GF-D8 (cell line): ENCODE data around the gene IGF2.

Experiments
- DNase-seq: peaks from one replicate; lab custom pipeline; 2025; lab: John Stamatoyannopoulos, UW

Gene IGF2

DNA sequence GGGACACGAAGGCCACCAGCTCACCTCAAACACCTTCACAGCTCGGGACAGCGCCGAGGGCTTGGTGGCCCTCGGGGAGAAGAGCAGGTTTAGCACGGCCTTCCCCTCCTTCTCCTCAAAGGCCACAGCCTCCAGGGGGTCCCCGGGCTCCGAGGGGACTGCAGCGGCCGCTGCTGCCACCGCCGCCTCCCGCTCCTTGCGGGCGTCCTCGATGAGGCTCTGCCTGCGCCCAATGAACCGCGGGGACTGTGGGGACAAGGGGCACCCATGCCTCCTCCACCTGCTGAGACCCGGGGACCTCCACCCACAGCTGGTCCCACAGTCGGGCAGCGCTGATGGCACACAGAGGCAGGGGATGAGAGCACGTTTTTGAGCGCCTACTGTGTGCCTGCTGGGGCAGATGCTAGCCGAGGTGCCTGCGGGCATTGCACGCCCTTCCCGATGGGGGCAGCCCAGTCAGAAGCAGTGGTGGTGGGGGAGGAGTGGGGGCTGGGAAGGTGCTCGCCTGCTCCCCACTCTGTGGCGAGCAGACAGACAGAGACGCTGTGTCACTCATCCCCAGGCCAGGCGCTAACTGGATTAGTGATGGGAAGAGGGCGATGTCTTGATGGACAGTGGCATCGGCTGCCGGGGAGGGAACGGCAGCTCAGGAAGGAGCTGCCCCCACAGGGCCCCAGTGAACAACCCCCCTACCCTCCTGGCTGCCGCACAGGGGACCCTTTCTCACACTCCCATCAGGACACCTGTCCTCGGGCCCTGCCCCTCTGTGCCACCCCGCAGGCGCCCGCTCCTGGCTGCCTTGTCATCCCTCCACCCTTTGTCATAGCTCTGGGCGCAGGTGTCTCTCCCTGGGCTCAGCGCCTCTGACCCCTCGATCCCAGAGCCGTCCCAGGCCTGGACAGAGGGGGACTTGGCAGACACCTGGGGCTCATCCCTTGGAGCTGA is 30.7 kb upstream of the IGF2 start:
- no peak for DNase-seq

DNA sequence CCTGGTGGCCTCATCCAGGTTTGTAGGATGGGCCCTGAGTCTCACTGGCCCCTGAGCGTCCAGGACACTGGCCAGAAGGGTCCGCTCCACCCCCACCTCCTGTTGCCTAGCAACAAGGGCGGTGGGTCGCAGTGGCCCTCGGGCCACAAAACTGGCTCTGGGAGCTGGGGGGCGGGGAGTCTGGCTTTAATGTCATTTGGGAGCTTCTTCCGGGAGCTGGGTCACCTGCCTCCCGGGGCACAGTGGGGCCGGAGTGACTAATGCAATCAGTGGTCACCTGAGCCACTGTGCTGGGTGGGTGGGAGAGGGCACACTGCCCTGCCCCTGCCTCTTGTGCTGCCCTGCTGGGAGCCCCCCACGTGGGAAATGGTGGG is 29.8 kb upstream of the IGF2 start:
- no peak for DNase-seq

DNA sequence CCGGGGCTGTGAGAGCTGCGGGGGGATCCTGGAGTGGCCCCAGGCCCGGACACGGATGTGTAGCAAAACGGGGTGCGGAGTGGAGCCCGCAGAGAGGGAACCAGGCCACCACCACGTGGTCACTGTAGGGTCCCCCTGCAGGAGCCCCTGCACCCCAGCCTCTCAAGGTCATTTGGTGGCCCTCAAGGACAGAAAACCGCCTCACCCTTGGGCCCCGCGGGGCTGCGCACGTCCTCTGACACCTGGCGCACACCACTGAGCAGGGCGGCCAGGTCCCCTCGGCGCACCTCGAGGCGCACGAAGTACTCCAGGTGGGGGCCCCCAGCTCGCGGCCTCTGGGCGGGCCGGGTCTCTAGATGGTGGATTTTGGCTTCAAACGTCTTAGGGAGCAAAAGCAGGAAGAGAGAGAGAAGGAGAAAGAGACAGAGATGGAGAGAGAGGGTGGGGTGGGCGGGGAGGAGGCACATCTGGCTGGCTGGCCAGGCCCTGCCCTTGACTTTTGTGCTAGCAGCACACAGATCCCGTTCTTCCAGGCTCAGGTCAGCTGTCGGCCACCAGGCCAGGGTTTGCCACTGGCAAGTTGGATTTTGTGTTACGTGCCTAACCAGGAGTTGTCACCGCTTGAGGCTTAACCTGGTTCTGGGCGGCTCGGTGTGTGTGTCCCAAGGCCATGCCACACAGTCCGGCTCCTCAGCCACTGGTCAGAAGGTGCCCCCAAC is 29.3 kb upstream of the IGF2 start:
- DNase-seq, result no peak

DNA sequence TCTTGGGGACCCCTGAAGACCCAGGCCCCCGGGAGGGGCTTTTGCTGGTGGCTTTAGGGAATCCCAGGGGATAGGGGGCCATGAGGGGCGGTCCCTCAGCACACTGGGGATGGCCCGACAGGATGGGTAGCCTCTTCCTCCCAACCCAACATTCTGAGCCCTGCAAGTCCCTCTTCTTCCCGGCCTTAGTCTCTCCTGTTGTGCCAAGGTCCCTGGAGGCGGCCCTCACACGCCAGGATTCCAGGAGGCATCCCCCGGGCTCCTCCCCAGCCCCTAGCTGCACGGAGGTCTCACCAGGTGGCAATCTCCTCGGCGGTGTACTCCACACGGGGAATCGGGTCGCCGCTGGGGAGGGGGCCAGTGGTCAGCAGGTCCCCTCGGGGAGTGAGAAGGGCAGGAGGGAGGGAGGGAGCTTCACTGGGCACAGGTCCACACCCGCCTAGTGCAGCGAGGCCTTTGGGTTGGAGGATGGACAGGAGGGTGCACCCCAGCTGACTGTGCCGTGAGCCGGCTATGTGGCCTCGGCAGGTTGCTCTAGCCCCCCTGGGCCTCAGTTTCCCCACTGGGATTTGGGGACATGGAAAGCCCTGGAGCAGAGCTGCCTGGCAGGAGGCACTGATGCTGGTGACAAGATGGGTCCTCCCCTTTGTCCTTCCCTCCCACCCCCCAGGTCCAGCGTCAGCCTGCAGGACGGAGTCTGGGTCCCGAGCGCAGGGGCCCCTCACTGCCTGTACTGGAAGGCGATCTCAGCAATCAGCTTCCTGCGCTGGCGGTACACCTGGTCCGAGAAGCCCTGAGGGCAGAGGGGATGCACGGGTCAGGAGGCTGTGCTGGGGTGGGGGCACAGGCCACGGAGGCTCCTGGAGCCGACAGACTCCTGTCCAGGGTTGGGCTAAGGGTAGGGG is 28.2 kb upstream of the IGF2 start:
- no peak for DNase-seq

DNA sequence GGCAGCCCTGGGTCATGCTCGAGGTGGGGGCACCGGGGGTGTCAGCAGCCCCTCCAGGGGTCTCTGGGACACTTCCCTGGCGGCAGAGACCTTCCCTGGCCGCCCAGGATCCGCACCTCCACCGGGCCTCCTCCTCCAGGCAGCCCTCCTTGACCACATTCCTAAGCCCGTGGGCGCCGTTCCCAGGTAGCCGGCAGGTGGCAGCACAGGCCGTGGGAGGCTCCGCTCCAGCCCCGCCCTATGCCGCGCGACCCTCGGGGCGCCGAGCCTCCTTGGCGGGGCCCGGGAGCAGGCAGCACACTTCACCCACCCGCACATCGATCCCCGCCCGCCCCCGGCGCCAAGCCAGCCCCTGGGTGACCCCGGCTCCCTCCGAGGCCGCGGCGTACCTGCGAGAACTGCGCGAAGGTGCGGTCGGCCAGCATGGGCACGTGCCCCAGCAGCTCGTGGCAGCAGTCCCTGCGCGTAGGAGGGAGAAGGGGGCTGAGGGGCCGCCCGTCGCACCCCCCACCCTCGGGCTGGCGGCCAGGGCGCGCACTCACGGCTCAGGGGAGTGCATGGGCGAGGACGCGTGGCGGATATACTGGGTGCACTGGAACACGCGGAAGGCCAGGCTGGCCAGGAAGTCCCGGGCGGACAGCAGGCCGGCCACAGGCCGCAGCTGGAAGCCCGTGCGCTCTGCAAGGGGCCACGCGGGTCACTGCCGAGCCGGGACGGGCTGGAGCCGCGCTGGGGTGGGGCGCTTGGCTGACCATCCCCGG is 27.1 kb upstream of the IGF2 start:
- no peak for DNase-seq

DNA sequence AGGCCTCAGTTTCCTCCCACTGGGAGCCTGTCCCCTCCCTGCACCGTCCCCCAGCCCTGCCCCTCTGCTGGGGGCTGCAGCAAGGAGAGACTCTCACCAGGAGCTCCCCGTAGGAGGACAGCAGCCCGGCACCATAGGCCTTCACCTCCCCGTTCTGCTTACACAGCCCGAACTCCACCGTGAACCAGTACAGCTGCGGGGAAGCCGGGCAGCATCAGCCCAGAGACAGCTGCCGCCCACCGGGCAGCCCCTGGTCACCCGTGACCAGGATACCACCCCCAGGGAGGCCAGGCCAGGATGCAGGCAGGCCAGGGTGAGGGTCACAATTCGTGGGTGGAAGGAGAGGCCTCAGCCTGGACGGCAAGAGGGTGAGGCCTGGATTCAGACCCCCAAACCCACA is 26.4 kb upstream of the IGF2 start:
- DNase-seq, result no peak

DNA sequence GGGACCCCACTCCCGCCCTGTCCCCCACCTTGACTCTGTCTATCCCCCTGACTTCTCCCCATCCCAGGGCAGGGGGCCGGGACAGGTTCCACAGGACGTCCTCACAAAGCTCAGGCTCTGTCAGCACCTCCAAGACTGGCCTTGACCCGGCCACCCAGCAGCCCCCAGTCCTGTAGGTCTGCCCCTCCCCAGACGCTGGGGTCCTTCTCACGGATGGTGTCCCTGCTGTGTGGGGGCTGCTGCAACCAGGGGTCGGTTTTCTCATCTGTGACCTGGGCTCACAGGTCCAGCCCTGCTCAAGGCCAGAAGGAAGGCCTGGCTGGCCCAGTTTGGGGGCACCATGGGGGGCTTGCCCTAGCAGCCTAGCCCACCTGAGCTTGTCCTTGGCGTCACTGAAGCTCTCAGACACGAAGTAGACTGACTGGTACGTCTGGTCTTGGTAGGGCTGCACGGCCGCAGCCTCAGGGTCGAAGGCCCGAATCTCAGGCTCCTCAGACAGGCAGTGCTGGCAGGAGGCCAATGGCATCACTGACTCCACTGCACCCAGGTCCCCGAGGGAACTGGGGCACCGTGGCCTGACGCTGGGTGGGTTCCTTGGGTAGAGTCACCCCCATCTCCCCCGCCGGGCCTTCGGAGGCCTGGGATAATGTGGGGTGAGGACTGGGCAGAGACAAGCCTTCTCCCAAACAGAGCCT is 25.8 kb upstream of the IGF2 start:
- no peak for DNase-seq

DNA sequence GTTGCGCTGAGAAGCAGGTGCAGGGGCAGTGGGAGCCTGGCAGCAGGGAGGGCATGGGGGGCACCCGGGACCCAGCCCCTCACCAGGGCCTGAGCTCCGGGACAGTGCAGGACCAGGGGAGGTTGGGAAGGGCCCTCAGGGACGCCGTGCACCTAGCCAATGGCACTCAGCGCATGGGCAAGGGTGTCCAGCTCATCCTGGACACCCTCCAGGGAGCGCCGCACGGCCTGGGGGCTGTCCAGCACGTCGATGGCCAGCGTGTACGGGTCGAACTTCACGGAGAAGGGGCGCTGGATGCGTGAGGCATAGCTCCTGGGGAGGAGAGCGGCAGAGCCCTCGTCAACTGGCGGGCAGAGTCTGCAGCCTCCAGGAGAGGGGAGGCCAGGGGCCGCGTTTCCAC is 24.9 kb upstream of the IGF2 start:
- no peak for DNase-seq

DNA sequence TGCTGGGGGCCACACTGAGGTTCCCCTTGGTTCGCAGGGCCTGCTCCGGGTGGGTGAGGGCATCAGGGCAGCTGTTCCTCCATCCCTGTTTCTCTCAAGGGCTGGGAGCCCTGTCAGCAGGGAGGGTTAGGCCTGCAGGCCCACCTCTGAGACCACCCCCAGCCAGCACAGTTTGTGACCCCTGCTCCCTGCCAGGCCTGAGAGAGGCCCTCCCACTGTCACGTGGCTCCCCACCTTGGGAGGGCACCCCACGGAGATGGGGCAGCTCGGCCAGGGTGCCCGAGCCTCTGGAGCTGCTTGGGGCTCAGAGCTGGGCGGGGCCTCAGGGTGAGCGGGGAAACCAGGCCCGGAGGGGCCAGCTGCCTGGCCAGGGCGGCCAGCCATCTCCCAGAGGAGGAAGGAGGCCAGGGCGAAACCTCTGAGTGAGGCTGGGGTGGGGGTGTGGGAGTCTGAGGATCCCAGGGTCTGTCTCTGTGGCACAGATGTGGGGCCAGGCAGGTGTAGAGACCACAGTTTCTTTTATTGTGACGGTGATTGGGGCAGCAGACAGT is 24.3 kb upstream of the IGF2 start:
- DNase-seq, result no peak

DNA sequence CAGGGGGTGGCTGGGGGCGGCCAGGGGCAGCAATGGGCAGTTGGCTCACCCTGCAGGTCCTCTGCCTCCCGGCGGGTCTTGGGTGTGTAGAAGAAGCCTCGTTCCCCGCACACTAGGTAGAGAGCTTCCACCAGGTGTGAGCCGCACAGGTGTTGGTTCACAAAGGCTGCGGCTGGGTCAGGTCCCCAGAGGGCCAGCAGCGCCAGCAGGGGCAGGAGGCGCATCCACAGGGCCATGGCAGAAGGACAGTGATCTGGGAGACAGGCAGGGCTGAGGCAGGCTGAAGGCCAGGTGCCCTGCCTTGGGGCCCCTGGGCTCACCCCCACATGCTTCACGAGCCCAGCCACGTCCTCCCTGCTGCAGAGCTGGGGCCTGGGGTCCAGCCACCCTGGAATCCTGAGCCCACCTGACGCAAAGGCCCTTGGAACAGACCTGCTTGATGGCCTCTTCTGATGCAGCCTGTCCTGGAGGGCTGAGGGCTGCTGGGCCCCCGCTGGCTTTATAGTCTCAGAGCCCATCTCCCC is 21.6 kb upstream of the IGF2 start, which contains the start of gene INS:
Gene INS (minus strand): TSS at position 474 of the 524 bp plus-strand sequence. CDS start 238 bp downstream, at position 236.
- DNase-seq, result no peak

DNA sequence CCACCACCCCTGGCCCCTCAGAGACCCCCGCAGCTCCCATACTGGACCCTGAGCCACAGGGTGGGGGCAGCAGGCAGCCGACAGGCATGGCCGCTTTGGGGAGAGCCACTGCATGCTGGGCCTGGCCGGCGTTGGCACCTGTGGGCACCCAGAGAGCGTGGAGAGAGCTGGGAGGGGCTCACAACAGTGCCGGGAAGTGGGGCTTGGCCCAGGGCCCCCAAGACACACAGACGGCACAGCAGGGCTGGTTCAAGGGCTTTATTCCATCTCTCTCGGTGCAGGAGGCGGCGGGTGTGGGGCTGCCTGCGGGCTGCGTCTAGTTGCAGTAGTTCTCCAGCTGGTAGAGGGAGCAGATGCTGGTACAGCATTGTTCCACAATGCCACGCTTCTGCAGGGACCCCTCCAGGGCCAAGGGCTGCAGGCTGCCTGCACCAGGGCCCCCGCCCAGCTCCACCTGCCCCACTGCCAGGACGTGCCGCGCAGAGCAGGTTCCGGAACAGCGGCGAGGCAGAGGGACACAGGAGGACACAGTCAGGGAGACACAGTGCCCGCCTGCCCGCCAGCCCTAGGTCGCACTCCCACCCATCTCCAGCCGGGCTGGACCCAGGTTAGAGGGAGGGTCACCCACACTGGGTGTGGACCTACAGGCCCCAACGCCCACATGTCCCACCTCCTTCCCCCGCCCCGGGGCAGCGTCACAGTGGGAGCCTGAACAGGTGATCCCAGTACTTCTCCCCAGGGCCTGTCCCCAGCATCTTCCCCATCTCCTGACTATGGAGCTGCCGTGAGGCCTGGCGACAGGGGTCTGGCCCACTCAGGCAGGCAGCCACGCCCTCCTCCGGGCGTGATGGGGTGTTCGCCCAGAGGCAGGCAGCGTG is 20.6 kb upstream of the IGF2 start:
- DNase-seq, result no peak

DNA sequence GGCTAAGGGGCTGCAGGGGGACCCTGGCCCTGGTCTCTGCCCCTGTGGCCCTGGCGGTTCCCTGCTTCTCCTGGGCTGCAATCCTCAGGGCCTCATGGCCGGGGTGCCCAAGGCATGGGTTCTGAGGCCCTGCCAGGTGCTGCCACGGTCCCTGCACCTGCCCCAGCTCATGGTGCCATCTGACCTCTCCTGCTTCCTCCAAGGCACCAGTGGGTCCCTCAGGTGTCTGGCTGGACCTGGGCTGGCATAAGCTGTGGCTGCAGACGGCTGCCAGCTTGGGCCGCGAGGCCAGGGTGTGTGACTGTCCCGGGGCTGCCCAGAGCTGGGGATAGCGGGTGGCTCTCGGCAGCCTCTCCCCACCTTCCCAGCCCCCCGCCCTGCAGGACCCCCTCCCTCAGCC is 19.8 kb upstream of the IGF2 start:
- no peak for DNase-seq

DNA sequence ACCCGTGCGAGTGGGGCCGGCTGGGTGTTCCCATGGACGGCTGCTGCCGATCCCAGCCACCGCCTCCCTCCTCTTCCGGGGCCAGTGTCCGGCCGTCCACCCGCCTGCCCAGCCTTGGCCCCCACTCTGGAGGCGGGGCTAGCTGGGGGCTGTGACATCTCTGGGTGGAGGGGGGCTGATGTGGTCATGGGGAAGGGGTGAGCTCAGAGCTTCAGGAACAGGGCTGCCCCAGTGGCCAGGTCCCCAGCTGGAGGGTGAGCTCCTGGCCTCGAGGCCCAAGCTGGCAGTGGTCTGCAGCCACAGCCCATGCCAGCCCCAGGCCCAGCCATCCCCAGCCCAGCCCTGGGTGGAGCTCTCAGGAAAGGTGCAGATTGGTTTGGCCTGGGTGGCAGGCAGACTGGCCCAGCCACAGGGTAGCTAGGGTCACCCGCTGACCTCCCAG is 19.1 kb upstream of the IGF2 start:
- DNase-seq, result no peak

DNA sequence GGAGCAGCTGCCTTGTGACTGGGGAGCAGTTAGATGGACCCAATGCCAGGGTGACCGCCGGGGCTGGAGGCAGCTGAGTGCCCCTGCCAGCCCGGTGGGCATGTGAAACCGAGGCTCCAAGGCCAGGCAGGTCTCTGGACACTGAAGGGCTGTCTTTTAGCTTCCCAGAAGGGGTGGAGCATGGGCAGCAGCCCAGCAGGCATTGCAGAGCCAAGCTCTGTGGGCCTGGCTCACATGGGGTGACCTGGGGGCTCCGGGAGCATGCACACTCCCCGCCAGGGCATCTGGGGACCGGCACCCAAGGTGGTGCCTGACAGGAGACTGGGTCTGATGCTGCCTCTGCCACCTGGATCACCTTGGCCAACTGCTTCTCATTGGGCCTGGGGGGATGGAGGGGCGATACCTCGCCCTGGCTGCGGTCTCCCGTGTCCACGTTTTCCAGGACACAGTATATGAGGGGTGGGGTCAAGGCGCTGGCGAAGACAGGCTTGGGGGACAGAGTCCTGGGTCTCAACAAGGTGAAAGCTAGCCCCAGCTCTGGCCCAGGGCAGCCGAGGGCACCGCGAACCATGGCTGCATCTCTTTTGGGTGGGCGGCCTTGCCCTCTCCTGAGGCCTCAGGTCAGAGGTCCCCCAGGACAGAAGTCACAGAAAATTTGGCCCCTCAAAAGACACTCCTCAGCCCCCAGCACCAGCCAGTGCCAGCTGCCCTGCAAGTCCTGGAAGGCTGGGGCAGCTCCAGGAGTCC is 18.3 kb upstream of the IGF2 start:
- no peak for DNase-seq

DNA sequence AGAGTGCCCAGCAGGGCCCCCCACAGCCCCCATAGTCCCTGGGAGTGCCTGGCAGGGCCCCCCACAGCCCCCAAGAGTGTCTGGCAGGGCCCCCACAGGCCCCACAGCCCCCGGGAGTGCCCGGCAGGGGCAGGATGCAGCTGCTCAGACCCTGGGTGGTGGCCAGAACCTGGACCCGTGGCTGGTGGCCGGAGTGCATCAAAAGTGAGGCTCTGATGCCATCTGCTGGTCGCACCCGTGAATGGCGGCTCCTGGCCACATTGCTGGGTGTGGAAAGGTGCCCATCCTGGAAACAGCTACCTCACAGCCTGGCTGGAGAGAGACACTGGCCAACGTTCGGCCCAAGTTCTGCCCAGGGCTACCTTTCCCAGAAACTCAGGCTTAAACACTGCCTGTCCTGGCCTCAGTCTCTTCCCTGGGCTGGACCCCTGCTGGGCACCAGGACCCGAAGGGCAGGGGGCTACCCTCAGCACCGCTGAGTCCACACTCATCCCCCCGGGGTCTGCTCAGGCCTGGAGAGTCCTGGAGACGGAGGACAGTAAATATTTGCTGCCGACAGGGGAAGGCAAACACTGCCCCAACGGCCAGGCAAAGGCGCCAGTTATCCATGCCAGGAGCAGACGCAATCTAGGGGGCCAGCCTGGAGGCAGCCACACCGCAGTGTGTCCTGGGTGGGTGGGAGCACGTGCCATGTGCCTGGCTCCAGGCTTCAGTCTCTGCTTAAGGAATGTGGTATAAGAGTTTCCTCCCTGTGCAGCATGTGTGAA is 17.4 kb upstream of the IGF2 start:
- DNase-seq, result no peak

DNA sequence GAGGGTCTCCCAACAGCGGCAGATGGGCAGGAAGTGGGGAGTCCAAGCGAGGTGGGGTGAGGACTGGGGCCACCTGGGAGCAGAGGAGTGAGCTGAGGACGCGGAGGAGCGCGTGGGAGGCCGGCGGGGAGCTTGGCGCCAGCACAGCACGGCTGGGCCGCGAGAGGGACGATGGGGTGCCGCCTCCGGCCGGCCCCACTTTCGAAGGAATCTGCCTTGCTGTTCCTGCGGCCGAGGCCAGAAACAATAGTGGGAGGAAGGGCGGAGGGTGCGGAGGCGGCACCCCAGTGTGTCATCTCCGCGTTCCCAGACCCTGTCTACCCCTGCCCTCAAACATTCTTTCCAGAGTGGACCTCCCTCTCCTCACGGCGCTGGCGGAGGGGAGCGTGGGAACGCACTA is 16.3 kb upstream of the IGF2 start:
- no peak for DNase-seq

DNA sequence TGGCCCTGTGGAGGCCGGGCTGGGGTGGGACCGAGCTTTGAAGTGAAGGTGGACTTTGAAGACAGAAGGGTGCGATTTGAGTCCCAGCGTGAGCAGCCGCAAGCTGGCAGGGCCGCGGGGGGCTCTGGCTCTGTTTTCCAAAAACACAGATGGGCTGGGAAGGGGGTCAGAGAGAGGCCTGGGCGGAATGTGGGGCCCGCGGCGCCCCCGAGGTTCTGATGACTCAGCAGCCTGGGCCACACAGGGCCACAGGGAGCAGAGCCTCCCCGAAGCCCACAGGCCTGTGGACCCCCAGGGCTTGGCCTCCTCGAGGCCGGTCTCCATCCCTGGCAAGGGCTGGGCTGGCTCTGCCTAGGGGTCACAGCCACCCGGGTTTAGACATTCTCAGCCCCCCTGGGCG is 15.7 kb upstream of the IGF2 start:
- no peak for DNase-seq

DNA sequence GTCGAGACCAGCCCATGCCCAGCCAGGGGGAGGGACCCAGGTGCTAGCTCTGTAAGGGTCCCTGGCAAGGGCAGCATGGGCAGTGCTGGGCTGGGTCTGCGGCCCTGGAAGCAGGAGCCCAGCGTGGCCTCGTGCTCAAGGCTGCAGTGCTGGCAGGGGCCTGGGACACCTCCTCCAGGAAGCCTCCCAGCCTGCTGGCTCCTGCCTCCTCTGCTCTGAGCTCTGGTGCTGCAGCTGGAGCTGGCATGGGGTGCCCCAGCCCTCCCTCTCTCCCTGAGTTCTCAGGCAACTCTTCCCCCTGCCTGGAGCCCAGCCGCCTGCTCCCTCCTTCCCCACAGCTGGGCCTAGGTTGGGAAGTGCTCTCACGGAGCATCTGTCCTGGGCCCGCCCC is 15.0 kb upstream of the IGF2 start:
- no peak for DNase-seq
